ENCODE measurements around the gene ANLN. TPM values are rescaled to one million over a fixed set of nuclear protein-coding genes. Genes with fewer than 3 reads are reported as not detected.

ANLN gene
- total and polyA plus RNA-seq, 9 of the 15 experiments (the other 6 are each of a cell fraction or from before 2014, with no cell fraction given): 18.1 to 66.2 (median 38.7) TPM

GRCh38 chr7:36415144-36415543, 25.5 kb downstream of the ANLN start (continued):
- TF ChIP-seq TFAP4 (CRISPR knock-in tag; IDR thresholded peaks at IDR 0.05; ENCODE audit: borderline replicate concordance) (no peak), NR2C2 (CRISPR knock-in tag; IDR thresholded peaks at IDR 0.05) (no peak), NR2C2 (tag; IDR thresholded peaks at IDR 0.05) (no peak), NFIC (IDR thresholded peaks at IDR 0.05) (peak; percentile 45; the same call in 1 of the 2 replicates), TRIM28 (IDR thresholded peaks at IDR 0.05) (no peak), POLR2AphosphoS2 (IDR thresholded peaks at IDR 0.05; ENCODE audit: low read length) (no peak), BCOR (IDR thresholded peaks at IDR 0.05) (no peak), ARID1B (IDR thresholded peaks at IDR 0.05) (peak; percentile 87), CXXC5 (CRISPR knock-in tag; IDR thresholded peaks at IDR 0.05) (no peak), RBM14 (IDR thresholded peaks at IDR 0.05; ENCODE audit: borderline replicate concordance, insufficient read depth, low read depth, low read length) (no peak), PHF8 (IDR thresholded peaks at IDR 0.05; ENCODE audit: borderline replicate concordance, low read length) (no peak), SLC30A9 (CRISPR knock-in tag; IDR thresholded peaks at IDR 0.05) (no peak), RCOR1 (IDR thresholded peaks at IDR 0.05; ENCODE audit: borderline replicate concordance in 1 of 2, low read depth in 2 of 2, low read length in 2 of 2) (no peak), MTA2 (IDR thresholded peaks at IDR 0.05; ENCODE audit: low read depth) (peak; percentile 60), SMARCE1 (IDR thresholded peaks at IDR 0.05) (peak; percentile 44; the same call in 1 of the 2 replicates), ZNF766 (CRISPR knock-in tag; conservative IDR thresholded peaks at IDR 0.05) (no peak), FUS (optimal IDR thresholded peaks at IDR 0.05; ENCODE audit: low read depth, low read length) (no peak), FOXA3 (CRISPR knock-in tag; conservative IDR thresholded peaks at IDR 0.05 in 1 of 2, IDR thresholded peaks at IDR 0.05 in 1 of 2) (no peak), ZNF354B (CRISPR knock-in tag; IDR thresholded peaks at IDR 0.05) (no peak), POLR2H (tag; IDR thresholded peaks at IDR 0.05; ENCODE audit: low read depth) (0 out of 2 replicates have a peak, but pooled peaks have one; percentile 33), ZNF134 (CRISPR knock-in tag; conservative IDR thresholded peaks at IDR 0.05) (no peak), ZNF431 (CRISPR knock-in tag; IDR thresholded peaks at IDR 0.05) (no peak), ZFP91 (CRISPR knock-in tag; IDR thresholded peaks at IDR 0.05) (no peak), SMARCA4 (IDR thresholded peaks at IDR 0.05) (peak; percentile 82), ESRRA (IDR thresholded peaks at IDR 0.05; ENCODE audit: borderline replicate concordance, low read depth) (no peak), ZNF133 (CRISPR knock-in tag; IDR thresholded peaks at IDR 0.05) (no peak)
- TF ChIP-seq, protein P1, sequence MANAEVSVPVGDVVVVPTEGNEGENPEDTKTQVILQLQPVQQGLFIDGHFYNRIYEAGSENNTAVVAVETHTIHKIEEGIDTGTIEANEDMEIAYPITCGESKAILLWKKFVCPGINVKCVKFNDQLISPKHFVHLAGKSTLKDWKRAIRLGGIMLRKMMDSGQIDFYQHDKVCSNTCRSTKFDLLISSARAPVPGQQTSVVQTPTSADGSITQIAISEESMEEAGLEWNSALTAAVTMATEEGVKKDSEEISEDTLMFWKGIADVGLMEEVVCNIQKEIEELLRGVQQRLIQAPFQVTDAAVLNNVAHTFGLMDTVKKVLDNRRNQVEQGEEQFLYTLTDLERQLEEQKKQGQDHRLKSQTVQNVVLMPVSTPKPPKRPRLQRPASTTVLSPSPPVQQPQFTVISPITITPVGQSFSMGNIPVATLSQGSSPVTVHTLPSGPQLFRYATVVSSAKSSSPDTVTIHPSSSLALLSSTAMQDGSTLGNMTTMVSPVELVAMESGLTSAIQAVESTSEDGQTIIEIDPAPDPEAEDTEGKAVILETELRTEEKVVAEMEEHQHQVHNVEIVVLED (CRISPR knock-in tag; IDR thresholded peaks at IDR 0.05): no peak
